ENCODE measurements around the gene SHB. TPM values are rescaled to one million over a fixed set of nuclear protein-coding genes. Genes with fewer than 3 reads are reported as not detected.

Gene SHB
- total and polyA plus RNA-seq, 2 of the 13 experiments (the other 11 are each of a cell fraction or from before 2014, with no cell fraction given) = 19.4 to 20.7 TPM

- 0 out of 2 replicates have a peak, but pooled peaks have one; percentile 5 for TF ChIP-seq PATZ1 (CRISPR knock-in tag; IDR thresholded peaks at IDR 0.05)
These were observed 5.7 kb downstream of the SHB start (continued) for GRCh38 chr9:38063363-38063707.

GRCh38 chr9:38062498-38063362 lies 6.3 kb downstream of the SHB start:
- Histone ChIP-seq H3K4me3 (replicated peaks in 1 of 3; ENCODE audit: insufficient read depth in 1 of 3, low read depth in 2 of 3, low read length in 3 of 3) (peak overlapping the region; percentile 82 to 96 (median 95); a peak in 5 of 6 replicates), H3K79me2 (ENCODE audit: insufficient read depth, low read length) (peaks cover 99% of the 10 kb centered on the region), H3K4me2 (ENCODE audit: low read depth, low read length) (peak overlapping the region; percentile 91), H4K20me1 (ENCODE audit: insufficient read depth, low read length) (peaks cover 38% of the 10 kb centered on the region), H3K9ac (ENCODE audit: insufficient read depth, low read depth, low read length) (peak overlapping the region; percentile 95), H3K4me1 (ENCODE audit: insufficient read depth, low read length) (peaks cover 86% of the 10 kb centered on the region), H3K27me3 (ENCODE audit: control insufficient read depth in 1 of 2, insufficient read depth in 2 of 2, low read length in 2 of 2) (no peaks in the 10 kb centered on the region; a peak in 1 of 5 replicates), H3K36me3 (replicated peaks in 1 of 2; ENCODE audit: control insufficient read depth in 1 of 2, insufficient read depth in 2 of 2, low read length in 2 of 2) (peaks cover 5 to 40% of the 10 kb centered on the region in 2 experiments), H2AFZ (ENCODE audit: low read length) (no peak overlapping the region), H3K9me3 (ENCODE audit: low read length) (no peaks in the 10 kb centered on the region), H3K27ac (ENCODE audit: extremely low read length, insufficient read depth, low read length) (peak overlapping the region; percentile 83)
- CTCF ChIA-PET (ENCODE audit: low intra/inter-chr PET ratio, low total read pairs) = no interaction called here
- no TSS peak for BruUV-seq (replicated peaks)
- DNase-seq (ENCODE audit: low spot score) (peak; percentile 87), FAIRE-seq (peak; percentile 86), ATAC-seq (peak; percentile 10; the same call in 2 of the 3 replicates)
- POLR2A ChIA-PET = interaction anchor here (0.7 to 3.4 kb wide), 9 partner anchors 10 to 154 kb away, joined by 3 to 26 read pairs (median 4); no protein-coding TSS in a partner anchor
- 42% methylated on average over 12 of the region's 12 CpGs for WGBS (ENCODE audit: low lambda C conversion rate)
- intact Hi-C loops (cut with micrococcal nuclease; ENCODE audit: unreplicated experiment) (loop anchor here (1.0 to 5.0 kb wide), 3 partner anchors 15 to 150 kb away; no protein-coding TSS in a partner anchor), in situ Hi-C loops (cut with HindIII; ENCODE audit: extremely low pct_ligation_motif_present, low pct_unique_long_range_greater_than_20kb) (no loop called here)
- TF ChIP-seq ARNT (IDR thresholded peaks at IDR 0.05) (no peak), ZNF607 (CRISPR knock-in tag; IDR thresholded peaks at IDR 0.05; ENCODE audit: borderline replicate concordance) (no peak), ZBED4 (CRISPR knock-in tag; IDR thresholded peaks at IDR 0.05; ENCODE audit: borderline replicate concordance) (no peak), ZKSCAN1 (IDR thresholded peaks at IDR 0.05; ENCODE audit: low read length) (no peak), PHF8 (CRISPR knock-in tag; IDR thresholded peaks at IDR 0.05) (no peak; the same call in 1 of the 2 replicates), ZMYM4 (CRISPR knock-in tag; IDR thresholded peaks at IDR 0.05) (peak; percentile 38; the same call in 1 of the 2 replicates), PHF5A (CRISPR knock-in tag; IDR thresholded peaks at IDR 0.05; ENCODE audit: low read depth, unreplicated experiment) (no peak), CBFB (CRISPR knock-in tag; IDR thresholded peaks at IDR 0.05) (peak; percentile 98), SNAPC4 (CRISPR knock-in tag; IDR thresholded peaks at IDR 0.05) (no peak)

Data from HepG2 (cell line).